T follicular helper cell (primary cell): ENCODE measurements around the gene NYAP2.

ENCODE experiments used
- DNase-seq: peaks from one replicate; pipeline ENCODE4 v3.0.0-alpha.2; 2020; ENCODE audit warnings: low read depth

Gene NYAP2

DNA sequence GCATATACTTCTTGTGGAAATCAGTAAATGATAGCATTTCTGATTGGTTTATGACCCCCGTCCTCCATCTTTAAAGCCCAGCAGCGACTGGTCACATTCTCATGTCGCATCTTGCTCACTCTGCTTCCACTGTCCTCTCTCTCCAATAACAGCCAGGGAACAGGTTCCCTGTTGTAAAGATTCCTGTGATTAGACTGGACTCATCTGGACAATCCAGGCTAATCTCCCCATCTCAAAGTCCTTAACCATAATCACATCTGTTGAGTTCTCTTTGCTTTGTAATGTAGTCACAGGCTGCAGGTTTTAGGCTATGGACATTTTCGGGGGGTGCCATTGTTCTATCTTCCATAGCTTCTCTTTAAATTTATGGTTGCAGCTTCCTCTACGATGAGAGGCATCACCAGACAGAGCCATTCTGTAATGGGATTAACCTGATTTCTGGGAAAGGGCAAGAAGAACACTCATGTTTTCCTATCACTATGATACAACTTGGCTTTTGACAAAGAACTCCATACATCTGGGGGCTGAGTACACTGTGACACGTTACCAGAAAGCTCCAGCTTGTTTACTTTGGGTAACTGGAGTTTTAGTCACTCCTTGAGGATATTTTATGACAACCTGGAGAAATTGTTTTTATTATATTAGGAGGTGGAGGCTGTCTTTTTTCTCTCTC, 159.0 kb downstream of the NYAP2 start:
- DNase-seq = no peak

DNA sequence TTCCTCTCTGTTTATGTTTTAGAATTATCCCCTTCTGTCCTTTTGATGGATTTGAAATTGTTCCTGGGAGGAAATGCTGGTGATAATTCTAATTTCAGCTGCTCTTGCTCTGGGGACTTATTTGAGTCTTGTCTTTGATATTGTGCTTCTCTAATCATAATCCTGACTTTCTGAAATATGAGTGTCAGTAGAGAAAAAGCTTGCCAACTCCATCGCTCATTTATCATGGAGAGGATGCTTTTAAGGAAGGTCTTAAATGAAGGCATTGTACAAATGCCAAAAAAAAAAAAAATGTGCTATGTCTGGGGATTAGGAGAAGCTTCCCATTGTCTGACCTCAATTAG, 159.5 kb downstream of the NYAP2 start:
- DNase-seq = no peak

DNA sequence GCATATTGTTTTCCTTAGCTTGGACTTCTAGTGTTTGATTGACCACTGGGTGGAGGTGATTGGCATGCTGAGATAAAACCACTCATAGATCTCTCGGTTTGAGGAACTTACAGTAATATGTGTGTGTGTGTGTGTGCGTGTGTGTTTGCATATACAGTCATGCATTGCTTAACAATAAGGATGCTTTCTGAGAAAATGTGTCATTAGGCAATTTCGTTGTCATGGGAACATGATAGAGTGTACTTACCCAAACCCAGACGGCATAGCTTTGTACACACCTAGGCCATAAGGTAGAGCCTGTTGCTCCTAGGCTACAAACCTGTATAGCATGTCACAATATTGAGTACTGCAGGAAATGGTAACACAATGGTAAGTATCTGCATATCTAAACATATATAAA, 167.3 kb downstream of the NYAP2 start:
- no peak for DNase-seq

DNA sequence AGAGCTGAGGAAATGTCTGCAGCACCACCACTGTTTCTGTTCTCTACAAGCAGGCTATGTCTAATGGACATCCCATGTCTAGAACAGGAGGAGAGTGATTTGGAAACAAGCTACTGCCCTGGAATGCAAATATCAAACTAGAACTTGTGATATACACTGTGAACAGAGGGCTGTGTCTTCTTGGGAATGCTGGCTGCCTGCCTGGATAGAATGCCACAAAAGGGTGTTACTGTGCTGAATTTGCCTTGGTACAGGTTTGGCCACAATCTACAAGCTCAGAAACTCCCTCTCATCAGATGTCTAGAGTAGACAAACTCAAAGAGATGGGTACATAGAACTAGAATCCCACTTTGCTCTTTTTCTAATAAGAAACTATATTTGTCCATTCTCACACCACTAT, 170.5 kb downstream of the NYAP2 start:
- no peak for DNase-seq

DNA sequence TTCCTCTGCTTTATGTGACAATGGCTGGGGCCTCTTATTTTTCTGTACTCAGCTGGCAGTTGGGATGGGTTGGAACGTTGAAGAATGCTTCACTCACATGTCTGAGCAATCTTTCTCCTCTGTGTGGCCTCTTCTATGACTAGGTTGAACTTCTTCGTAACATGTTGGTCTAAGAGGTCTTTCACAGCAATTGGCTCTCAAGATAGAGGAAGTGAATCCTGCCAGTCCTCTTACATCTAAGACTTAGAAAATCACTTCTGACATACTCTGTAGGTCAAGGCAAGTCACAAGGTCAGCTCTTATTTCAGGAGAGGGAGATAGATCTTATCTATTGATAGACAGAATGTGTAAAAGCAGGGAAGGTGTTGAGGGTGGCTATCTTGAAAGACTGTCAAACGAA, 174.1 kb downstream of the NYAP2 start:
- no peak for DNase-seq

DNA sequence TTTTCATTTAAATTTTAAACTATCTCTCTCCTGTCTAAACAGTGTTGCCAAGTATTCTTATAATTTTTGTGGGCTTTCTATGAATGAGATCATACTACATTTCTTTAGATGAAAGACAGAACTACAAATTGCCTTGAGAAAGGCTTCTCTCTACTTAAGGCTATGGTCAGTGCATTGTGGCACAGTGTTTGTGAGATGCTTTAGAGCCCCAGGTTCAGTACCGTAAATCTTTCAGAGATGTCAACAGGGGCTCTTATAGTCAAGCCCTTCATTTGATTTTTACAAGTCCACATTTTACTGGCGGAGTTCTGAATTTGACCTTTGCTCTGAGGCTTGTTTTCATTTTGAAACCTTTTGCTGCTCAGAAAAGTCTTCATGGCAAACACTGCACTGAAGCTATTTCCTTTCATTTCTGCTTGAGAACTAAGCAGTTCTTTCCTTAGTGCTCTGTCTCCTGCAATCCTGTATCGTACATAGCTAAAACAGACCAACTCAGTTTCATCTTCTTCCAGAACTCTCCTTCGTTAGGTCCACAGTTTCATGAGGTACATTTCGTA, 175.2 kb downstream of the NYAP2 start:
- DNase-seq = no peak

DNA sequence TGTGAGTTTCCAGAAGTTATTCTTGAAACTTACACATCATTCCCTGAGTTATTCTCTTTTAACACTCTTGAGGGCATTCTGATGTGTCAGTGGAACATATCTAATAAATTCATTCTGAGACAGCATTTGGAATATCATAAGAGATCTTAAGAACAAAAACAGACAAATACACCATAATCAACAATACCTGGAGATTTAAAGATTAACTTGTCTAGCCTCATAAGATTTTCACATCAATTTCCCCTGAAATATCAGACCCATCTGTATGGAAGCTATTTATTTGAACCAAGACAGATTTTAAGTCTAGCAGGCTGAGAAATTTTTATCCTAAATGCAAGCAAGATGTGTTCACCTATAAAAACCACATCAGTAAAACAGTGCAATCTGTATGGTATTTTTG, 181.6 kb downstream of the NYAP2 start:
- no peak for DNase-seq

DNA sequence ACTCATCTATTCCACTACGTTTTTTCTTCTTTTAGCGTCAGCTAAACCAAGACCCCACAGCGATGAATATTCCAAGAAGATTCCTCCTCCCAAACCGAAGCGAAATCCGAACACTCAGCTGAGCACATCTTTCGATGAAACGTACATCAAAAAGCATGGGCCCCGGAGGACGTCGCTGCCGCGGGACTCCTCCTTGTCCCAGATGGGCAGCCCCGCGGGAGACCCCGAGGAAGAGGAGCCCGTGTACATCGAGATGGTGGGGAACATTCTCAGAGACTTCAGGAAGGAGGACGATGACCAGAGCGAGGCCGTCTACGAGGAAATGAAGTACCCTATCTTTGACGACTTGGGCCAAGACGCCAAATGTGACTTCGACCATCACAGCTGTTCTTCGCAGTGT, 182.4 kb downstream of the NYAP2 start:
- DNase-seq = no peak

DNA sequence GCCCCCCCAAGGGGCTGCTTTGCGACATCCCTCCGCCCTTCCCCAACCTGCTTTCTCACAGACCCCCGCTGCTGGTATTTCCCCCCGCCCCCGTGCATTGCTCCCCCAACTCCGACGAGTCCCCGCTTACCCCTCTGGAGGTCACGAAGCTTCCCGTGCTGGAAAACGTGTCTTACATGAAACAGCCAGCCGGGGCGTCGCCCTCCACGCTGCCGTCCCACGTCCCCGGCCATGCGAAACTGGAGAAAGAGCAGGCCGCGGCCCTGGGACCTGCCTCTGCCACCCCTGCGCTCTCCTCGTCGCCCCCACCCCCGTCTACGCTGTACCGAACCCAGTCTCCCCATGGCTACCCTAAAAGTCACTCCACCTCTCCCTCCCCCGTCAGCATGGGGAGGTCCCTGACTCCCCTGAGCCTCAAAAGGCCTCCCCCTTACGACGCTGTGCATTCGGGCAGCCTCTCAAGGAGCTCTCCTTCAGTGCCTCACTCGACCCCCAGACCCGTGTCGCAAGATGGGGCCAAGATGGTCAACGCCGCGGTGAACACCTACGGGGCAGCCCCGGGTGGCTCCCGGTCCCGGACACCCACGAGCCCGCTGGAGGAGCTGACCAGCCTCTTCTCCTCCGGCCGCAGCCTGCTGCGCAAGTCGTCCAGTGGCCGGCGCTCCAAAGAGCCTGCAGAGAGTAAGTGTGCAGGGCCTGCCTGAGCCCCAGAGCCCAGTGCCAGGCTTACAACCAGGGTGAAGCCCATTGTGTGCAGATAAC, 183.0 kb downstream of the NYAP2 start:
- DNase-seq = no peak

DNA sequence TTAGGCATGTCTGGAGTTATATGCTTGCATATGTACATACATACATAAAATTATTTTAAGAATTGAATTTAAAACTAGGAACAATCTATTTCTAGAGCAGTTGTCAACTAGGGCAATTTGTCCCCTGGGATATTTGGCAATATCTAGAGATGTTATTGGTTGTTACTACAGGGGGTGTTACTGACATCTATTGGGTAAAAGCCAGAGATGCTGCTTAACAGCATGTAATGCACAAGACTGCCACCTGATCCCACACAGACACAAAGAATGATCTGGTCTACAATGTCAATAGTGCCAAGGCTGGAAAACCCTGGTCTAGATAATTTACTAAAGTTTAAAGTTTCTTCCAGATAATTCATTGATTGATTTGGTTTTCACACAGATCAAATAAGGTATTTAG, 185.3 kb downstream of the NYAP2 start:
- DNase-seq = no peak

DNA sequence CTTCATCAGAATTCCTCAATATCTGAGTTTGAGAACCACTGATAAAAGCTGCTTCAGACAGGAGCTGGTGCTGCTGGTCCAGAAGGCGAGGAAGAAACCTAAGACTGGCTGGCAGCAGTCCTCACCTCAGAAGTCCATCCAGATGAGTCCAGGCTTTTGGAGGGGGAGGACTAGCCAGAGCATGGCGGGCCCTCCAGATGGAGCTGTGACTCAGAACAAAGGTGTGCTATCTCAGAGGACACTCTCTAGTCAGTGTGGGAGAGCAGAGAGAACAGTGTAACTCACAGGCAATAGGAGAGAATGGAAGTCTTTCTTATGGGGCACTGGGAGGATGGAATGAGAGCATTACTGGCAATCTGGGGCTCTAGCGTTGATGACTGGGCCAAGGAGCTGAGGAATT, 191.4 kb downstream of the NYAP2 start:
- no peak for DNase-seq

DNA sequence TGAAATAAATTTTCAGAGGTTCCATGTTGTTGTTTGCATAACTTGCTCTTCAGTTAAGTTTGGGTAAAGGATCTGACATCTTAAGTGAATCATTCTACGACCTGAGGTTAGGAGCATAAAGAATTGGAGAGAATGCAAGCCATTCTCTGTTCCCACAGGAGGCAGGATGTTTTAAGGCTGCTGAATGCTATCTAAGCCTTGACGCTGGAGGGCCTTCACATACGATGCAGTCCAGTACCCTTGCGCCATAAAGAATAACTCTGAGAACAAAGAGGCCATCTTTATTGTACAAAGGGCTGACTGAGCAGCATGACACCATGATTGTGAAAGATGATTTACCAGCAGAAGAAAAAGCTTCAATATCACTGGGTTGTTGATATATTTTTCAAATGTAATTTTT, 198.4 kb downstream of the NYAP2 start:
- no peak for DNase-seq

DNA sequence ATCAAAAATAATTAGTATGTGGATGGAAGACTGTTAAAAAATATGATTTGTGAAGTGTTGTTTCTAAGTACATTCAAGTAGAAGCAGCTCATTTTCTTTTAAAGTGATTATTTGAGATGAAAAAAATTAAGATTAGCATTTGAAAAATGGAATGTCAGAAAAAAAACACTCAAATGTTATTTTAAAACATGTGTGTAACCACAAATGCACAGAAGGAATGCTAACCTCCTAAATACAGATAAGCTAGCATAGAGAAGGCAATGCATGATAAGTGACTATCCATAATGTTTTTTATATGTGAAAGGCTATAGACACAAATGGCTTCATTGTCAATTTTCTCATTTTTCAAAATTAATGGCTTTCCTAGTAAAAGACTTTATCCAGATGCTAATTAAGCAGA, 198.9 kb downstream of the NYAP2 start:
- no peak for DNase-seq

DNA sequence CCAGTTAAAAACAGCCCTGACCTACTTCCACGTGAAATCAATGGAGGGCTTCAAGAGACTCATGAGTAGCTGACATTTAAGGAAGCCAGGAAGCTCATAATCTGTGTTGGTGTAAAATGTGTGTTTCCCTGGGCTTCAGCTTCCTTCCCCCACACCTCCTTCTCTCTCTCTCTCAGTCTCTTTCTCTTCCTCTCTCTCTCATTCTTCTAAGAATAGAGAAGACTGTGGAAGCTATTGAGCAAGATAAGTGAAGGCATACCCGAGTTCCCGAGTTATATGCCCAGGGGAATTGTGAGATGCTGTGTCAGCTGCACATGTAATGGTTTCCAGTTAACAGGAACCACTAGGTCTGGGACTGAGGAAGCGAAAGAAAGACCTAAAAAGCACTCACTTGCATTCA, 199.4 kb downstream of the NYAP2 start:
- DNase-seq = no peak

DNA sequence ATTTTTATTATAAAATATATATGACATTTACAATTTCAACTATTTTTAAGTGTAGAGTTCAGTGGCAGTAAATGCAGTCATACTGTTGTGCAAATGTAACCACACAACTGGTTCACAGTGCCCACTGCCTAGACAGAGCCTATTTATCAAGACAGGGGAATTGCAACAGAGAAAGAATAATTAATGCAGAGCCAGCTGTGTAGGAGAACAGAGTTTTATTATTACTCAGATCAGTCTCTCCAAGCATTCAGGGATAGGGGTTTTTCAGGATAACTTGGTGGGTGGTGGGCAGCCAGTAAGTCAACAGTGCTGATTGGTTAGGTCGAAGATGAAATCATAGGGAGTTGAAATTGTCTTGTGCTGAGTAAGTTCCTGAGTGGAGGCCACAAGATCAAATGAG, 200.3 kb downstream of the NYAP2 start:
- DNase-seq = no peak

DNA sequence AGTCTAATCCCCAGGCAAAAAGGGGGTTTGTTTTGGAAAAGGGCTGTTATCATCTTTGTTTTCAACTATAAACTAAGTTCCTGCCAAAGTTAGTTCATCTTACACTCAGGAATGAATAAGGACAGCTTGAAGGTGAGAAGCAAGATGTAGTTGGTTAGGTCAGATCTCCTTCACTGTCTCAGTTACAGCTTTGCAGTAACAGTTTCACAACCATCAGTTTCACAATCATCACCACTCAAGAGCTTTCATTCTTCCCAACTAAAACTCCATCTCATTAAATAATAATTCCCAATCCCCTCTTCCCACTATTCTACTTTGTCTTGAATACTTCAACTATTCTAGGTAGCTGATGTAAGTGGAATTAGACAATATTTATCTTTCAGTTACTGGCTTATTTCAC, 200.9 kb downstream of the NYAP2 start:
- DNase-seq = no peak

DNA sequence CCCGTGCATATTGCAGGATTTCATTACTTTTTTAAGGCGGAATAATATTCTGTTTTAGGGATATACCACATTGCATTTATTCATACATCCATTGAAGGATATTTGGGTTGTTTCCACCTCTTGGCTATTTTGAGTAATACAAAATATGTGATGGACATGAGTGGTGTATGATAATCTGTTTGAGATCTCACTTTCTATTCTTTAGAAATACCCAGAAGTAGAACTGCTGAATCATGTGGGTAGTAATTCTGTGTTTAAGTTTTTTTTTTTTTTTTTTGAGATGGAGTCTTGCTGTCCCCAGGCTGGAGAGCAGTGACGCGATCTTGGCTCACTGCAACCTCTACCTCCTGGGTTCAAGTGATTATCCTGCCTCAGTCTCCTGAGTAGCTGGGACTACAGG, 201.4 kb downstream of the NYAP2 start:
- no peak for DNase-seq

DNA sequence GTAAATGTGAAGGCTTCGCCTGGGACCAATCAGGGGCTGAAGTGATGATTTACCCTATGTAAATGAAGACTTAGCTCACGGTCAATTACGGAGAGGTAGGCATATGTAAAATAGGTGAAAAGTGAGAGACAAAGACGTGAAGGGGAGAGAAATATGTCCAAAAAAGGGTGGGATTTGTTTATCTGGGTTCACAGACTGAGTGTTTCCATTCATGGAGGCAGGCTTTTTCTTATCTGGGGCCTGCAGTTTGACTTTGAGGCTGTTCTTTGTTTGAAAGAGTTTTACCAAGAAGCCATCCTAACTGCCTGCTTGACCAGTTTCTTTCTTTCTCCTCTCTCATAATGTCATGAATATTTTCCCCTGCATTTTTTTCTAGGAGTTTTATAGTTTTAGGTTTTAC, 202.7 kb downstream of the NYAP2 start:
- DNase-seq = no peak

DNA sequence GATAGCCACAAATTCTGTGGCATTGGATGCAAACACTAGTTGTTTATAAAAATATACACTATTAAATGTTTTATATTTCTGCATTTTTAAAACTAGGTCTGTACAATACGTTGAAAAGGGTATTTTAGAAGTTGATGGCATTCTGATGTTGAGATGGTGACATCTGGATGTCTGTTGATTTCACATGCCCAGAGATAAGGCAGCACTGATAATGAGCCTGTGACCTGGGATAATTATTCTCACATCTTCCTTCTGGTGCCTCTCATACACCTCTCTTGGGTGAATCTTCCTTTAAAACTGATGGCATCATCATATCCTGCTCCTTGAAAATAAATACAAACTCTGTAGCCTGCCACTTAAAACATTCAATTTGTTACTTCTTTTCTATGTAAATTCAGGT, 208.6 kb downstream of the NYAP2 start:
- DNase-seq = no peak

DNA sequence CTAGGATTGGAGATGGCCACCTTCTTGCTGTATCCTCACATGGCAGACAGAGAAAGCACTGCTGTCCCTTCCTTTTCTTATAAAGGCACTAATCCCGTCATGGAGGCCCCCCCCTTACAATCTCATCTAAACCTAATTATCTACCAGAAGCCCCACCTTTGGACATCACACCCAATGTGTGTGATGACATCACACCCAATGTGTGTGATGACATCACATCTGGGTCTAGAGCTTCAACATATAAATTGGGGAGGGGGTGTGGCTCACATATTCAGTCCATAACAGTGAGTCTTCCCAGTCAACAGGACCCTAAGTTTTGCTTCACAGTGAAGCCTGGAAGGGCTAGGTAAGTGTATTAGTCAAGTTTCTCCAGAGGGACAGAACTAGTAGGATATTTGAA, 213.1 kb downstream of the NYAP2 start:
- DNase-seq = no peak

DNA sequence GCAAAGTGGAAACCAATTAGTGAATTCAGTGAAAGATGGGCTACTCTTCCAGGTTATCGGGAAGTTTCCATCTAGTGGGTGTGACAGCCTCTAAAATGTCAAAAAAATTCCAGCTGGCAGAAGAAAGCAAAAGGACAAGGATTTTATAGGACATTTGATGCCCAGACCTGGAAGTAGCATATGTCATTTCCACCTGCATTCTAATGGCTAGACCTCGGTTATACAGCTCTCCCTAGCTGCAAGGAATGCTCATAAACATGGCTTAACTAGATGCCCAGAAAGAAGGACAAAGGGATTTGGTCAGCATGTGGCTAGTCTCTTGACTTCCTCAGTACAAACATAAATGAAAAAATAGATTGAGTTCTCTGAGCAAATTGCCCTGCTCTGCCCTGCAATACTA, 215.4 kb downstream of the NYAP2 start:
- no peak for DNase-seq

DNA sequence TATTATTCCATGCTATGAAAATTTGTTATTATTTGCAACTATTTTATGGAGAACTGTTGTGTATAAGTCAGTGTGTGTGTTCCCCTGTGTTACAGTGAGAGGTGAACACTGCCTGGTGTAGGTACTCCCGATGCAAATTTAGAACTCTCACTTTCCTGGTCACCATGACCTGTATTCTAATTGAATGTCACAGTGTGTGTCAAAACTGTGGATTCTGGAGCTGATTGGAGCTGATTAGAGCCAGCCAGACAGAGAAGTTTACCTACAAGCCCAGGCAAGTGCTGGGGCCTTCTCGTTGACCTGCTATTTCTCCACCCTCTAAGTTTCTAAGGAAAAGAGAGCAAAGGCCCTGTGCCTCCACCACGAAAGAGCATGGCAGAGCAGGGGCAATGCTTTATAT, 216.0 kb downstream of the NYAP2 start:
- DNase-seq = no peak

DNA sequence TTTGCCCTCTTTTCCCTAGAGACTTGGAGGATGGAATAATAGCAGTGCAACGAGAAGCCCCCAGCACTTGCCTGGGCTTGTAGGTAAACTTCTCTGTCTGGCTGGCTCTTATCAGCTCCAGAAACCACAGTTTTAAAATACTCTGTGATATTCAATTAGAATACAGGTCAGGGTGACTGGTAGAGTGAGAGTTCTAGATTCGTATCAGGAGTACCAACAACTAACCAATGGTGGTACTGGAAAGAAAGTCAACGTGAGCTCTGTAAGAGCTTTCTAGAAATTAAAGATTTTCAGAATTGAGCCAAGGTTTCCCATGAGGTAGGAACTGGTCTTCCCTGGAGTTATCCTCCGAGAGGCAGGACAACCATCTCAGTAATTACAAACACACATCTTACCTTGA, 216.9 kb downstream of the NYAP2 start:
- no peak for DNase-seq

DNA sequence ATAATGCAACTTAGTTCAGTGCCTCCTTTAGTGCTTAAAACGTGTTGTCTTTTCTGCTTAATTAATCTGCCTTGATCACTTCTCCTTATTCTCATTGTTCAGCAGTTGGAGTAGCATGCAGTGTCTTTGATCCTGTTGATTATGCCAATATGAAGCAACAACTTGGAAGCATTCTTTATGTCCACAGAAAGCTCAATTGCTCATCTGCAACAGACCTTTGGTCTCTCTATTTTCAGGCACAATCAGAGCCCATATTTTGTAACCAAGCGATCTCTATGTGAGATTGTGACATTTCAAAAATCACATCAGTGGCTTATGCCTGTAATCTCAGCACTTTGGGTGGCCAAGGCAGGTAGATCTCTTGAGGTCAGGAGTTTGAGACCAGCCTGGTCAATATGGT, 217.3 kb downstream of the NYAP2 start:
- no peak for DNase-seq
